KOPT-K1 (cell line): ENCODE measurements around the gene S100A3.
"Not testable (repeated sequence)": the region's sequence is repeated elsewhere in the genome, so short reads cannot be mapped to it uniquely, and the experiment has no call there.

ENCODE experiments used
- H3K27ac ChIP-seq: fragments of 200-600 bp; sonication (generic); 2 replicates; pipeline ENCODE4 v1.5.1; 2016; ENCODE audit warnings: antibody characterized with exemption, mild to moderate bottlenecking, low read depth, low read length; ENCODE audit not compliant: poor library complexity, severe bottlenecking
- H3K36me3 ChIP-seq: fragments of 200-600 bp; sonication (generic); 2 replicates; pipeline ENCODE4 v1.5.1; 2017; ENCODE audit warnings: antibody characterized with exemption, mild to moderate bottlenecking, low read length, moderate library complexity; ENCODE audit not compliant: insufficient read depth
- H3K9me3 ChIP-seq: fragments of 200-600 bp; sonication (generic); 2 replicates; pipeline ENCODE4 v1.5.1; 2017; ENCODE audit warnings: antibody characterized with exemption, low read length, mild to moderate bottlenecking; ENCODE audit not compliant: insufficient read depth, poor library complexity, severe bottlenecking

S100A3 gene

GRCh38 chr1:153522353-153523048 is 26.6 kb downstream of the S100A3 start:
- not testable (repeated sequence) for H3K27ac ChIP-seq

GRCh38 chr1:153521808-153522207 is 27.2 kb downstream of the S100A3 start:
- H3K27ac ChIP-seq, H3K9me3 ChIP-seq, H3K36me3 ChIP-seq: not testable (repeated sequence)

More at GRCh38 chr1:153522353-153523048, 26.6 kb downstream of the S100A3 start:
- H3K9me3 ChIP-seq, H3K36me3 ChIP-seq: not testable (repeated sequence)

DNA sequence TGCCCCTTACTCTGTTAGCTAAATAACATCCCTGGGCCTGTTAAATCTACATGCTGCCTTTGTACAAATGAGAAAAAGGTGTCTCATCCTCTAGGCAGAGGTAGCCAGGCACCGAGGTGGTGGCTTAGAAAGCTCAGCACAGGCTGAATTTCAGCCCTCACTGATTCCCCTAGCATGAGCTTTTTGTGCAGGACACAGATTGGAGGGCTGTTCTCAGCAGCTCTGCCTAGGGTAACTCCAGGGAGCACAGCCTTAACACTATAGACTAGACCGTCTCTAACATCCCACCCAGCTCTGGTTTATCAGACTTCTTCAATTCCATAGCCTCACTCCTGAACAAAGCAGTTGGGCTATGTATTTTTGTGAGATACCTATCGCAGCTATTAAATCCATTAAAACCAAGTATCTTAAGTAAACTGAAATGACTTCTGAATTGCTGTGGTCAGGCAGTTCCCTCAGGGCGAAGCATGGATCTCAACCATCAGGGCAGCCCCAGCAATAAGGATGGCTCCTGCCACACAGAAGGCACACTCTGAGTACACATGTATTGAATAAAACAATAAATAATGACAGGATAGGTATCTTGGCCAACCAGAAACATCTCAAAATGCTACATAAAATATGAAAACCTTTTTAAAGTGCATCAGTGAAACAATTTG is 28.1 kb downstream of the S100A3 start:
- Histone ChIP-seq H3K36me3 (no peaks in the 10 kb centered on the region), H3K27ac (no peak overlapping the region), H3K9me3 (no peaks in the 10 kb centered on the region)

DNA sequence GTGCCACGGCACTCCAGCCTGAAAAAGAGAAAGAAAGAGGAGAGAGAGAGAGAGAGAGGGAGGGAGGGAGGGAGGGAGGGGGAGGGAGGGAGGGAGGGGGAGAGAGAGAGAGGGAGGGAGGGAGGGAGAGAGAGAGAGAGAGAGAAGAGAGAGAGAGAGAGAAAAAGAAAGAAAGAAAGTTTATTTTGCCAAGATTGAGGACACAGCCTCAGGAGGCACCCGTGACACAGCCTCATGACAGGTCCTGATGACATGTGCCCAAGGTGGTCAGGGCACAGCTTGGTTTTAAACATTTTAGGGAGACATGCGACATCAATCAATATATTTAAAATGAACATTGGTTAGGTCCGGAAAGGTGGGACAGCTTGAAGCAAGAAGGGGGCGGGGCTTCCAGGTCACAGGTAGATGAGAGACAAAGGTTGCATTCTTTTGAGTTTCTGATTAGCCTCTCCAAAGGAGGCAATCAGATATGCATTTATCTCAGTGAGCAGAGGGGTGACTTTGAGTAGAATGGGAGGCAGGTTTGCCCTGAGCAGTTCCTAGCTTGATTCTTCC is 28.8 kb downstream of the S100A3 start:
- H3K27ac ChIP-seq, H3K36me3 ChIP-seq, H3K9me3 ChIP-seq: not testable (repeated sequence)

DNA sequence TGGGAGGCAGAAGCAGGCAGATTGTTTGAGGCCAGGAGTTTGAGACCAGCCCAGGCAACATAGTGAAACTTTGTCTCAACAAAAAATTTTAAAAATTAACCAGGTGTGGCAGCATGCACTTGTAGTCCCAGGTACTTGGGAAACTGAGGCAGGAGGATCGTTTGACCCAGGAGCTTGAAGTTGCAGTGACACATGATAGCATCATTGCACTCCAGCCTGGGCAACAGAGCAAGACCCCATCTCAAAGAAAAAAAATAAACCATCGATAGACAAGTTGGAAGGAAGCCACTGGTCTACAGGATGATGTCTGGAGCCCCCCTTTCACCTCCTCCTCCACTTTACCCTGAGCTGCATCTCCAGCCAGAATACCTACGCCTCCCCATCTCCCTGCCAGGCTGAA is 29.8 kb downstream of the S100A3 start:
- Histone ChIP-seq H3K27ac (no peak overlapping the region), H3K36me3 (no peaks in the 10 kb centered on the region), H3K9me3 (no peaks in the 10 kb centered on the region)

DNA sequence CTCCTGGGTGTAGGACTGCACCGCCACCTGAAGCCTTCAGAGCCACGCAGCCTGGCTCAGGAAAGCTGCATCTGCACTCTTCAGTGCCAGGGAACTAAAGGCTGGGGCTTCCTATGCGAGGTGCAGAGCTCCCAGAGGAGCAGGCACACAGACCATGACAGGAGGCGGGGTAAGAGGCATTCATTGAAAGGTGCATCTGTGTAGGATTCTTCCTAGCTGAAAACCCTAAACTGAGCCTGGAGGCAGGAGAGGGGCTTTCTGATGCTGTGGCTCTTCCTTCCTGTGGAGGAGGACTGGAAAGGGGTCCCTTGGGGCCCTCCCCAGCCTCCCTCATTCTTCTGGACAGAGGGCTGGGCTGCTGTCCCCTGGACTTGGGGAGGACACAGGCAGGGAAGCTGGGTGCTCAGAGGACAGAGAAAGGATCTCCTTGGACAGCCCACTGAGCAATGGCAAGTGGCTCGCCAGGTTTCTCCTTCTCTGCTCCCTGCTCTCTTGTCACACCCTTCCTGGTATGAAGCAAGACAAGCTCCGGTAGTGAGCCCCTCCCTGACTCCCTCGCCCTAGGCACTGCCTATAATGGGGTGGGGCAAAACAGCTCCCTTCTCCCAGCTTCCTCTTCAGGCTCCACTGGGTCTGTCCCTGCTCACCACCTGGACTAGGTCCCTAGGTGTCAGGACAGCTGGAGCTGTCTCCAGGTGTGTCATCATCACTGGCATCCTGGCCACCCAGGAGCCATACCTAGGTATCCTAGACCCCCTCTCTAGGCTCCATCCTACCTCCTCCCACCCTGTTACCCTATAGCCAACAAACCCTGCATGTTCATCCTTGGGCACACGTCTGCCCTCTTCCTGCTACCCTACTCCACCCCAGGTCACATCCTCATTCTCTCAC is 33.3 kb downstream of the S100A3 start:
- no peaks in the 10 kb centered on the region for H3K9me3 ChIP-seq
- H3K27ac ChIP-seq = no peak overlapping the region
- no peaks in the 10 kb centered on the region for H3K36me3 ChIP-seq

DNA sequence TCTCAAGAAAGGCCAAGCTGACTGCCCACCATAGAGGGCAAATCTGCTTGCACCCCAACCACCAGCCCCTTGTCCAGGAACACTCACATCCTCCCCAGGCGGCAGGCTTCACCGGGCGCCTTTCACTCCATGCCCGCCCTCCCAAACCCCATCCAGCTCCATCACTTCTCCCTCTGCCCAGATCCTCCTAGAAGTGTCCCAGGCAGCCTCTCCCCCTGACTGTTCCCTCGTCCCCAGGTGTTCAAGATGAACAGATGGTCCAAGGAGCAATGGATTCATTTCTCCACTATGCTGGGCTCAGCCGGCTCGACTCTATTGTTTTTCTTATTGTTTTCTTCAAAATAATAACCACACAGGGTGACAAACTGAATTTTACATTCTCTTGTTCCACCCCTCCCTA is 35.4 kb downstream of the S100A3 start:
- Histone ChIP-seq H3K9me3 (no peaks in the 10 kb centered on the region), H3K27ac (no peak overlapping the region), H3K36me3 (no peaks in the 10 kb centered on the region)

- H3K9me3 ChIP-seq = no peaks in the 10 kb centered on the region
- no peak overlapping the region for H3K27ac ChIP-seq
- H3K36me3 ChIP-seq = no peaks in the 10 kb centered on the region
Measured at GRCh38 chr1:153513023-153513422, 36.0 kb downstream of the S100A3 start.

DNA sequence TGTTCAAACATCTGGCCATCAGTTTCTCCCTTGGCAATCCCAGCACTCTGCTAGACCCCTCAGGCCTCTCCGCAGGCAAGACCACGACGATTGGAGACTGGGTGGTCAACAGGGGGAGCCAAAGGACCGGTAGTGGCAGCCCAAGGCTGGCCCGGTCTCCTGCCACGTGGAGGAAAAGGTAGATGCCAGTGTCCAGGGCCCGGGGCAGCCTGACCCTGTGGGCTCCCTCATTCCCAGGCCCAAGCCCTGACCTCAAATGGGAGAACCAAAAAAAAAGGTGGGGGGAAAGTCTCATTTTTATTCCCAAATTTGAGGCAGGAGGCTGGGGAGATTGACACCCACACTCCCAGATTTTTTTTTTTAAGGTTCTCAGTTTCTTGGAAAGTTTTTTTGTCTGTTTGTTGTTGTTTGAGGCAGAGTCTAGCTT is 38.1 kb downstream of the S100A3 start:
- Histone ChIP-seq H3K27ac (no peak overlapping the region), H3K9me3 (no peaks in the 10 kb centered on the region), H3K36me3 (no peaks in the 10 kb centered on the region)

DNA sequence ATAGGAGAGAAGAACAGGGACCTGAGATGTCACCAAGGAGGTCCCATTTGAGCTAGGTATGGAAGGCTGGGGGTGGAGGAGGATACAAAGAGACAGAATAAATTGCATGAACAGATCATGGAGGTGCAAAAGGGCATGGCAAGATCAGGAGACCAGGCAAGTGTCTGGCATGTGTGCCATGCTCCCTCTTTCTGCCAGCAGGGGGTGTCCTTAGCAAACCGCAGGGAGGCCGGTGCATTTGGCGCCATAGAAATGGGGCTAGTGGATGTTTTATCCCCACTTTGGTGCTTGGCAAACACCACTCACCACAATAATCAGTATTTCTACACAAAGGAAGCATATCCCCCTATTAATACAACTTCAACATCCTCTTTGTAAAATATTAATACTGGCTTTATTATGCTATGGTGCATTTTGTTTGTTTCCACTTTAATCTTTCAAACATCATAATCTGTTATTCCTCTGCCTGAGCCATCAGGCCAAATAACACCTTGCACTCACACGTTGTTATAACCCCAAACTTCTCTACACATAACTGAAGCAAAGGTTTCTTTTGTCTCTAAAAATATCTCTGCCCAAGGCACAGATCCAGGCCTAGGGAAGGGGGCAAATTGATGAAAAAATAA is 39.2 kb downstream of the S100A3 start:
- H3K27ac ChIP-seq = no peak overlapping the region
- H3K36me3 ChIP-seq = no peaks in the 10 kb centered on the region

GRCh38 chr1:153509036-153509435 is 40.0 kb downstream of the S100A3 start:
- no peaks in the 10 kb centered on the region for H3K9me3 ChIP-seq
- H3K27ac ChIP-seq = no peak overlapping the region
- no peaks in the 10 kb centered on the region for H3K36me3 ChIP-seq

More for the DNA sequence above, 39.2 kb downstream of the S100A3 start:
- H3K9me3 ChIP-seq = no peaks in the 10 kb centered on the region

DNA sequence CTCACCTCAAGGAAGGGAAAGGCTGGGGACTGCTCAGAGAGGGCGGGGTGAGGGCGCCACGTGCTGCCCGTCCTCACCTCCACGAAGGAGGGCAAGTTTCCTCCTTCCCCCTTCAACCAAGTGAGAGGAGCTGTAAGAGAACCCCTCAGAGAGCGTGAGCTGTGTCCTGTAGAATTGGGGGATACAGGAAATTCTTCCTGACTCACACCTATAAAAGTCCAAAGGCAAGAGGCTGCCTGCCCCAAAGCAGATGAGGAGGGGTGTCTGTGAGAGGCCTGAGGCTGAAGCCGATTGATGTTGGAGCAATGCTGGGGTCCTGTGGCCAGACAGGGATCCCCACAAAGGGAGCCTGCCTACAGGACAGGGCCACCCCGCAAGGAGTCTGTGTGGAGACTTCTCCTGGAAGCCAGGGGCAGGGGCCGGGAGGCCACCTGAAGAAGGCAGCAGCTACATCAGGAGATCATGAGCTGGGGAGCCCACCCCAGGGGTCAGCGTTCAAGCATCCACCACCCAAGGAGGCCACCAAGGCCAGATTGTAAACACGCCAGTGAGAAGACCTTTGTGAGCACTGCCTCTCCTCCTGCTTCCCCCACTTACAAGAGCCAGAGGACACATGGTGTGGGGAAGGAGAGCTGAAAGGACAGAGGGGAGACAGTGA is 41.0 kb downstream of the S100A3 start:
- Histone ChIP-seq H3K36me3 (no peaks in the 10 kb centered on the region), H3K9me3 (no peaks in the 10 kb centered on the region), H3K27ac (no peak overlapping the region)

GRCh38 chr1:153506831-153507413 is 42.1 kb downstream of the S100A3 start:
- Histone ChIP-seq H3K9me3 (no peaks in the 10 kb centered on the region), H3K27ac (no peak overlapping the region), H3K36me3 (no peaks in the 10 kb centered on the region)

- no peak overlapping the region for H3K27ac ChIP-seq
- H3K36me3 ChIP-seq = no peaks in the 10 kb centered on the region
- H3K9me3 ChIP-seq = no peaks in the 10 kb centered on the region
Measured at GRCh38 chr1:153506386-153506785, 42.7 kb downstream of the S100A3 start.
